ENCODE data around the gene IPPK. TPM values are rescaled to one million over a fixed set of nuclear protein-coding genes. Genes with fewer than 3 reads are reported as not detected.

IPPK gene
- total RNA-seq, 1 experiment from 2014 or later = 5.4 TPM

- DNase-seq (ENCODE audit: low read depth, low spot score) (no peak), ATAC-seq (no peak)
- Histone ChIP-seq H3K36me3 (ENCODE audit: control insufficient read depth, insufficient read depth, low read length) (no peaks in the 10 kb centered on the region; the same call in 1 of the 2 replicates), H3K4me3 (ENCODE audit: low read depth in 2 of 2, low read length in 2 of 2) (no peak overlapping the region), H3K27ac (ENCODE audit: low read length) (no peak overlapping the region), H3K27me3 (ENCODE audit: control insufficient read depth, insufficient read depth, low read length) (no peaks in the 10 kb centered on the region), H3K4me1 (ENCODE audit: control insufficient read depth, insufficient read depth, low read length) (no peaks in the 10 kb centered on the region), H3K9me3 (ENCODE audit: control insufficient read depth, insufficient read depth, low read depth, low read length) (no peaks in the 10 kb centered on the region)
- CTCF ChIA-PET = no interaction called here
- in situ Hi-C loops (cut with HindIII; ENCODE audit: low pct_unique_long_range_greater_than_20kb, low sequenced_read_pairs) (no loop called here), intact Hi-C loops (cut with micrococcal nuclease; ENCODE audit: unreplicated experiment) (no loop called here)
- POLR2A ChIA-PET = no interaction called here
- no peak for TF ChIP-seq REST (IDR thresholded peaks at IDR 0.05; ENCODE audit: insufficient read depth in 1 of 2, low read depth in 2 of 2, low read length in 1 of 2)
- TF ChIP-seq POLR2AphosphoS5 (IDR thresholded peaks at IDR 0.05; ENCODE audit: low read depth, low read length) = no peak
- no peak for TF ChIP-seq SIN3A (IDR thresholded peaks at IDR 0.05; ENCODE audit: borderline replicate concordance, insufficient read depth, low read depth, low read length)
- no peak for TF ChIP-seq CTCF (IDR thresholded peaks at IDR 0.05)
- TF ChIP-seq TCF7L2 (IDR thresholded peaks at IDR 0.05; ENCODE audit: low read depth, low read length) = no peak
- no TSS peak for BruUV-seq (replicated peaks)
Observed at GRCh38 chr9:92649007-92649406, 20.9 kb downstream of the IPPK start.

GRCh38 chr9:92648474-92648971 is 21.4 kb downstream of the IPPK start:
- Histone ChIP-seq H3K27ac (ENCODE audit: low read length) (no peak overlapping the region), H3K9me3 (ENCODE audit: control insufficient read depth, insufficient read depth, low read depth, low read length) (no peaks in the 10 kb centered on the region), H3K4me3 (ENCODE audit: low read depth in 2 of 2, low read length in 2 of 2) (no peak overlapping the region), H3K4me1 (ENCODE audit: control insufficient read depth, insufficient read depth, low read length) (no peaks in the 10 kb centered on the region), H3K27me3 (ENCODE audit: control insufficient read depth, insufficient read depth, low read length) (no peaks in the 10 kb centered on the region), H3K36me3 (ENCODE audit: control insufficient read depth, insufficient read depth, low read length) (no peaks in the 10 kb centered on the region; the same call in 1 of the 2 replicates)
- POLR2A ChIA-PET = no interaction called here
- no peak for TF ChIP-seq POLR2AphosphoS5 (IDR thresholded peaks at IDR 0.05; ENCODE audit: low read depth, low read length)
- TF ChIP-seq CTCF (IDR thresholded peaks at IDR 0.05) = no peak
- DNase-seq (ENCODE audit: low read depth, low spot score) (no peak), ATAC-seq (no peak)
- in situ Hi-C loops (cut with HindIII; ENCODE audit: low pct_unique_long_range_greater_than_20kb, low sequenced_read_pairs) = no loop called here
- CTCF ChIA-PET = no interaction called here
- intact Hi-C loops (cut with micrococcal nuclease; ENCODE audit: unreplicated experiment) = no loop called here
- no TSS peak for BruUV-seq (replicated peaks)
